Stimulated activated CD4-positive, alpha-beta T cell treated with anti-CD3 and anti-CD28 coated beads, TNF-alpha, amount 100 ng/mL, for 48 hours (primary cell): ENCODE data around the gene DCST1.

Source experiments
- DNase-seq, 3 donors: peaks; one replicate each; pipeline ENCODE4 v3.0.0-alpha.2; 2020; ENCODE audit warnings: low read depth in 3 of 3

DCST1 gene

DNA sequence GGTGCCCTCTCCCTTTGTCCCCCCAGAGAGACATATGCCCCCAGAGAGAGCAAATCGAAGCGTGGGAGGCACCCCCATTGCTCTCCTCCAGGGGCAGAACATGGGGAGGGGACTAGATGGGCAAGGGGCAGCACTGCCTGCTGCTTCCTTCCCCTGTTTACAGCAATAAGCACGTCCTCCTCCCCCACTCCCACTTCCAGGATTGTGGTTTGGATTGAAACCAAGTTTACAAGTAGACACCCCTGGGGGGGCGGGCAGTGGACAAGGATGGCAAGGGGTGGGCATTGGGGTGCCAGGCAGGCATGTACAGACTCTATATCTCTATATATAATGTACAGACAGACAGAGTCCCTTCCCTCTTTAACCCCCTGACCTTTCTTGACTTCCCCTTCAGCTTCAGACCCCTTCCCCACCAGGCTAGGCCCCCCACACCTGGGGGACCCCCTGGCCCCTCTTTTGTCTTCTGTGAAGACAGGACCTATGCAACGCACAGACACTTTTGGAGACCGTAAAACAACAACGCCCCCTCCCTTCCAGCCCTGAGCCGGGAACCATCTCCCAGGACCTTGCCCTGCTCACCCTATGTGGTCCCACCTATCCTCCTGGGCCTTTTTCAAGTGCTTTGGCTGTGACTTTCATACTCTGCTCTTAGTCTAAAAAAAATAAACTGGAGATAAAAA is 53.4 kb downstream of the DCST1 start:
- no peak for DNase-seq

GRCh38 chr1:155091071-155092051 is 57.7 kb downstream of the DCST1 start:
- peak; percentile 68 to 80 (median 73) for DNase-seq

DNA sequence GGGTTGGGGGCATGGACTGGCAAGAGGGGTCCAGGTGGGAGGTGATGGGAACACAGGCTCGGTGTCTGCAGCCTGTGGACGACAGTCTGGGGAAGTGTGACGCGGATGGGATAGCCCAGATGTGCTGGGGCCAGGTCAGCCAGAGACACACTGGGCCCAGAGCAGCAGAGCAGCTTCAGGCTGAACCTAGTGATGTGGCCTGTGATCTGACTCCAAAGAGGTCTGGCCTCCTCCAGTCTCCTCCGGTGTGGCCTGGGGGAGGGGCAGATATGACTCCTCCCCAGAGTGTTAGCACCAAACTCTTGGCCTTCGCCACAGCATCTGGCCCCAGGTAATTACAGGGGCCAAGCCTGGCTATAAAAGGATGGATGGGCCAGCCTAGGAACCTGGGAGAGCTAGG is 58.5 kb downstream of the DCST1 start:
- no peak for DNase-seq

DNA sequence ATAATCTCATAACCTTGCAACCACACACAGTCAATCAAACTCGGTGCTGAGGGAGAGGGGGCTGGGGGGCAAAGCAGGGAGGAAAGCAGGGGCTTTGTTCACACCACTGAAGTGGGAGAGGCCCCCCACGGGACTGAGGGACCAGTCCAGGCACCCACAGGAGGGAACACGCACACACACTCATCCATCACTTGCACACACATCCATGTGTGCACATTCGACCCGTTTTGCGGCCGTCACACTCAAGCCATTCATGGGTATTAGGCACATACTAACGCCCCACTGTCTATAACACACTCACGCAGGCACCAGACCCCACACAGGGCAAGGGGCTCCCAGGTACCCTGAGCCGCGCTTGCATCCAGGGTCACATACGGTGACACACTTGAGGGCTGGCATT is 59.0 kb downstream of the DCST1 start:
- DNase-seq = no peak

GRCh38 chr1:155093911-155094621 is 60.4 kb downstream of the DCST1 start:
- DNase-seq = no peak

GRCh38 chr1:155094622-155094948 is 61.0 kb downstream of the DCST1 start:
- DNase-seq = no peak

DNA sequence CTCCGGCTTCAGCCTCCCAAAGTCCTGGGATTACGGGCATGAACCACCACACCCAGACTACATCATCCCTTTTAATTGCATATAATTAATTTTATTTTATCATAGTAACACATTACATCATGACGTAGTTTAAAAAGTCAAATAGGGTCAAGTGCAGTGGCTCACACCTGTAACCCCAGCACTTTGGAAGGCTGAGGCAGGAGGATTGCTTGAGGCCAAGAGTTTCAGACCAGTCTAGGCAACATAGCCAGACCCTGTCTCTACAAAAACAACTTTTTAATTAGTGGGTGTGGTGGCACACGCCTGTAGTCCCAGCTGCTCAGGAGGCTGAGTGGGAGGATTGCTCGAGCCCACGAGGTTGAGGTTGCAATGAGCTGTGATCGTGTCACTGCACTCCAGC is 65.7 kb downstream of the DCST1 start:
- DNase-seq = no peak
